Measurements from ENCODE around the gene INPP5D. TPM values are rescaled to one million over a fixed set of nuclear protein-coding genes. Genes with fewer than 3 reads are reported as not detected.

Gene INPP5D
- polyA plus RNA-seq, 1 of the 3 experiments (the other 2 are of a cell fraction): 1.3 TPM

DNA sequence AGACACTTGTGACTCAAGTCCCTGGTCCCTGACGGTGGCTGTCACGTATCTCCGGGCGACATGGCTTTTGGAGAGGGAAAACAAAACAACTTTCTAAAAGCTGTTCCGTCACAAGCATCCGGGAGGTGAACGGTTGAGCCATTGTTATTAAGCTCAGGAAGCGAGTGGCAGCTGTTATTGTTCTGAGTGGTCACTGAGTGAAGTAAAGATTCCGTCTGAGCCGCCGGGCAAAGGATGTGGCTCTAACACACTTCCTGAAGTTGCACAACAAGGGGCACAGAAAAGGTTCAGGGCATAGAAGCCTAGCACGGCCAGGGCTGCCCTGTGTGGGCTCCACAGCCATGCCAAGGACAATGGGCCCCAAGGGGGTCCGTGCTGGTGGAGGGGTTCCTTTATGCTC lies 24.3 kb downstream of the INPP5D start:
- no peaks in the 10 kb centered on the region for H3K36me3 ChIP-seq (replicated peaks in 1 of 2; ENCODE audit: control insufficient read depth in 1 of 2, insufficient read depth in 2 of 2, low read length in 1 of 2)
- H3K4me3 ChIP-seq (ENCODE audit: low read depth in 2 of 2, low read length in 1 of 2): no peak overlapping the region
- TF ChIP-seq, protein P1, sequence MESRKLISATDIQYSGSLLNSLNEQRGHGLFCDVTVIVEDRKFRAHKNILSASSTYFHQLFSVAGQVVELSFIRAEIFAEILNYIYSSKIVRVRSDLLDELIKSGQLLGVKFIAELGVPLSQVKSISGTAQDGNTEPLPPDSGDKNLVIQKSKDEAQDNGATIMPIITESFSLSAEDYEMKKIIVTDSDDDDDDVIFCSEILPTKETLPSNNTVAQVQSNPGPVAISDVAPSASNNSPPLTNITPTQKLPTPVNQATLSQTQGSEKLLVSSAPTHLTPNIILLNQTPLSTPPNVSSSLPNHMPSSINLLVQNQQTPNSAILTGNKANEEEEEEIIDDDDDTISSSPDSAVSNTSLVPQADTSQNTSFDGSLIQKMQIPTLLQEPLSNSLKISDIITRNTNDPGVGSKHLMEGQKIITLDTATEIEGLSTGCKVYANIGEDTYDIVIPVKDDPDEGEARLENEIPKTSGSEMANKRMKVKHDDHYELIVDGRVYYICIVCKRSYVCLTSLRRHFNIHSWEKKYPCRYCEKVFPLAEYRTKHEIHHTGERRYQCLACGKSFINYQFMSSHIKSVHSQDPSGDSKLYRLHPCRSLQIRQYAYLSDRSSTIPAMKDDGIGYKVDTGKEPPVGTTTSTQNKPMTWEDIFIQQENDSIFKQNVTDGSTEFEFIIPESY (IDR thresholded peaks at IDR 0.05; ENCODE audit: borderline replicate concordance, low read depth): no peak
- TF ChIP-seq NFIC (IDR thresholded peaks at IDR 0.05; ENCODE audit: borderline replicate concordance) (no peak), MEF2A (IDR thresholded peaks at IDR 0.05; ENCODE audit: borderline replicate concordance, low read depth) (no peak), FOSL2 (IDR thresholded peaks at IDR 0.05; ENCODE audit: borderline replicate concordance, low read depth) (no peak), ELF1 (IDR thresholded peaks at IDR 0.05) (no peak)
- TF ChIP-seq, protein P2, sequence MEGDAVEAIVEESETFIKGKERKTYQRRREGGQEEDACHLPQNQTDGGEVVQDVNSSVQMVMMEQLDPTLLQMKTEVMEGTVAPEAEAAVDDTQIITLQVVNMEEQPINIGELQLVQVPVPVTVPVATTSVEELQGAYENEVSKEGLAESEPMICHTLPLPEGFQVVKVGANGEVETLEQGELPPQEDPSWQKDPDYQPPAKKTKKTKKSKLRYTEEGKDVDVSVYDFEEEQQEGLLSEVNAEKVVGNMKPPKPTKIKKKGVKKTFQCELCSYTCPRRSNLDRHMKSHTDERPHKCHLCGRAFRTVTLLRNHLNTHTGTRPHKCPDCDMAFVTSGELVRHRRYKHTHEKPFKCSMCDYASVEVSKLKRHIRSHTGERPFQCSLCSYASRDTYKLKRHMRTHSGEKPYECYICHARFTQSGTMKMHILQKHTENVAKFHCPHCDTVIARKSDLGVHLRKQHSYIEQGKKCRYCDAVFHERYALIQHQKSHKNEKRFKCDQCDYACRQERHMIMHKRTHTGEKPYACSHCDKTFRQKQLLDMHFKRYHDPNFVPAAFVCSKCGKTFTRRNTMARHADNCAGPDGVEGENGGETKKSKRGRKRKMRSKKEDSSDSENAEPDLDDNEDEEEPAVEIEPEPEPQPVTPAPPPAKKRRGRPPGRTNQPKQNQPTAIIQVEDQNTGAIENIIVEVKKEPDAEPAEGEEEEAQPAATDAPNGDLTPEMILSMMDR (IDR thresholded peaks at IDR 0.05): no peak
- TF ChIP-seq, protein P3, sequence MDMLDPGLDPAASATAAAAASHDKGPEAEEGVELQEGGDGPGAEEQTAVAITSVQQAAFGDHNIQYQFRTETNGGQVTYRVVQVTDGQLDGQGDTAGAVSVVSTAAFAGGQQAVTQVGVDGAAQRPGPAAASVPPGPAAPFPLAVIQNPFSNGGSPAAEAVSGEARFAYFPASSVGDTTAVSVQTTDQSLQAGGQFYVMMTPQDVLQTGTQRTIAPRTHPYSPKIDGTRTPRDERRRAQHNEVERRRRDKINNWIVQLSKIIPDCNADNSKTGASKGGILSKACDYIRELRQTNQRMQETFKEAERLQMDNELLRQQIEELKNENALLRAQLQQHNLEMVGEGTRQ (IDR thresholded peaks at IDR 0.05; ENCODE audit: borderline replicate concordance, low read depth, low read length): no peak

DNA sequence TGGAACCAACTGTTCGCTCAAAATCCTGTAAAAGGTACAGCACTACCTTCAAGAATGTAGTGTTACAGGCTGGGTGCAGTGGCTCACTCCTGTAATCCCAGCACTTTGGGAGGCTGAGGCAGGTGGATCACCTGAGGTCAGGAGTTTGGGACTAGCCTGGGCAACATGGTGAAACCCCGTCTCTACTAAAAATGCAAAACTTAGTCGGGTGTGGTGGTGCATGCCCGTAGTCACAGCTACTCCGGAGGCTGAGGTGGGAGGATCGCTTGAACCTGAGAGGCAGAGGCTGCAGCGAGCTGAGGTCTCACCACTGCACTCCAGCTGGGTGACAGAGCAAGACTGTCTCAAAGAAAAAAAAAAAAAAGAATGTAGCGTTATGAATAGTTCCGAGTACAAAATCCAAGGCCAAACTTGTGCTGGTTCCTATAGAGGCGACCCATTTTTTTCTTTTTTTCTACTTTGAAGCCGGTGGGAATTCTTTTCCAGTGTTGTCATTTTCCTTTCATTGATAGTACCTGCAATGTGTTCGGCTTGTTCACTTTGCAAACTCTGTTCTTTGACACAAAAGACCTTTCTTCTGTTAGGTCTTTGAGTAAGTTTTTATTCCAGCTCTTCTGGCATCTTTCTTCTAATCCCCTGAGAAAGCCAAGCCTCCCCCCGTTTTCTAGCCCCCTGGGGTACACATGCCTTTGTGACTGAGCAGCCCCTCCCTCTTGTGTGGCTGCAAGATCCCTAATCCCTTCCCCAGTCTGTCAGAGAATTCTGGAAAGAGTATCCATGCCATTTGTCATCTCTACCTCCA lies 25.1 kb downstream of the INPP5D start:
- Histone ChIP-seq H3K4me3 (ENCODE audit: low read depth in 2 of 2, low read length in 1 of 2) (no peak overlapping the region), H3K9me3 (no peaks in the 10 kb centered on the region), H3K27ac (ENCODE audit: low read depth in 2 of 2, low read length in 1 of 2) (no peak overlapping the region), H3F3A (replicated peaks; ENCODE audit: insufficient read depth) (no peaks in the 10 kb centered on the region), H3K27me3 (ENCODE audit: insufficient read depth) (no peaks in the 10 kb centered on the region; the same call in 1 of the 2 replicates), H3K4me2 (no peak overlapping the region), H3K9me2 (no peaks in the 10 kb centered on the region), H3K36me3 (replicated peaks in 1 of 2; ENCODE audit: control insufficient read depth in 1 of 2, insufficient read depth in 2 of 2, low read length in 1 of 2) (no peaks in the 10 kb centered on the region), H3K79me2 (ENCODE audit: insufficient read depth) (no peaks in the 10 kb centered on the region), H2AFZ (ENCODE audit: low read depth) (no peak overlapping the region), H3K4me1 (ENCODE audit: control insufficient read depth in 1 of 2, insufficient read depth in 2 of 2, low read depth in 1 of 2, low read length in 1 of 2) (no peaks in the 10 kb centered on the region), H3K9ac (no peak overlapping the region), H4K20me1 (ENCODE audit: insufficient read depth) (no peaks in the 10 kb centered on the region)
- ChIA-PET CTCF (no interaction called here), POLR2A (no interaction called here)
- TF ChIP-seq TCF12 (IDR thresholded peaks at IDR 0.05) (no peak), POLR2AphosphoS5 (IDR thresholded peaks at IDR 0.05; ENCODE audit: low read depth, low read length) (no peak), ELF1 (IDR thresholded peaks at IDR 0.05) (no peak), JUND (IDR thresholded peaks at IDR 0.05) (no peak), RAD21 (IDR thresholded peaks at IDR 0.05; ENCODE audit: low read length) (no peak), EZH2phosphoT487 (IDR thresholded peaks at IDR 0.05; ENCODE audit: borderline replicate concordance, low read depth) (no peak), TEAD4 (IDR thresholded peaks at IDR 0.05; ENCODE audit: borderline replicate concordance, insufficient read depth) (no peak), MXI1 (IDR thresholded peaks at IDR 0.05; ENCODE audit: low read depth, low read length) (no peak), NFIC (IDR thresholded peaks at IDR 0.05; ENCODE audit: borderline replicate concordance) (no peak), RFX5 (IDR thresholded peaks at IDR 0.05; ENCODE audit: low read length) (no peak)
- TF ChIP-seq, protein P2 (IDR thresholded peaks at IDR 0.05): no peak
- DNase-seq: no peak
- 69% methylated on average over 13 of the region's 13 CpGs for WGBS (ENCODE audit: low lambda C conversion rate)

More for the DNA sequence above, 24.3 kb downstream of the INPP5D start:
- H3F3A ChIP-seq (replicated peaks; ENCODE audit: insufficient read depth): no peaks in the 10 kb centered on the region
- CTCF ChIA-PET: interaction anchor here (2.0 kb wide), 1 partner anchor 30 kb away, joined by 6 read pairs; no protein-coding TSS in a partner anchor
- H3K4me1 ChIP-seq (ENCODE audit: control insufficient read depth in 1 of 2, insufficient read depth in 2 of 2, low read depth in 1 of 2, low read length in 1 of 2): no peaks in the 10 kb centered on the region
- no peaks in the 10 kb centered on the region for H3K9me2 ChIP-seq
- H3K27ac ChIP-seq (ENCODE audit: low read depth in 2 of 2, low read length in 1 of 2): no peak overlapping the region
- H3K4me2 ChIP-seq: no peak overlapping the region
- no peak overlapping the region for H2AFZ ChIP-seq (ENCODE audit: low read depth)
- POLR2A ChIA-PET: no interaction called here
- H4K20me1 ChIP-seq (ENCODE audit: insufficient read depth): no peaks in the 10 kb centered on the region
- no peak overlapping the region for H3K9ac ChIP-seq
- no peak for DNase-seq
- no peaks in the 10 kb centered on the region; the same call in 1 of the 2 replicates for H3K27me3 ChIP-seq (ENCODE audit: insufficient read depth)
- no peaks in the 10 kb centered on the region for H3K9me3 ChIP-seq
- WGBS (ENCODE audit: low lambda C conversion rate): 80% methylated on average over 13 of the region's 13 CpGs
- H3K79me2 ChIP-seq (ENCODE audit: insufficient read depth): no peaks in the 10 kb centered on the region
